Activated naive CD8-positive, alpha-beta T cell treated with anti-CD3 and anti-CD28 coated beads for 36 hours (primary cell): ENCODE data around the gene UGT1A9. TPM values are rescaled to one million over a fixed set of nuclear protein-coding genes. Genes with fewer than 3 reads are reported as not detected.

Source experiments
- DNase-seq: peaks from one replicate; pipeline ENCODE4 v3.0.0; 2021
- H3K27ac Mint-ChIP-seq: one replicate; pipeline ENCODE4 v1.8.0; 2022; ENCODE audit warnings: mild to moderate bottlenecking, moderate library complexity, mixed read lengths
- H3K27me3 Mint-ChIP-seq: one replicate; pipeline ENCODE4 v1.8.0; 2022; ENCODE audit warnings: mild to moderate bottlenecking, mixed read lengths
- H3K36me3 Mint-ChIP-seq: one replicate; pipeline ENCODE4 v1.8.0; 2021; ENCODE audit warnings: mild to moderate bottlenecking, mixed read lengths
- H3K4me1 Mint-ChIP-seq: one replicate; pipeline ENCODE4 v1.8.0; 2021; ENCODE audit warnings: mixed read lengths
- H3K4me3 Mint-ChIP-seq: one replicate; pipeline ENCODE4 v1.8.0; 2022; ENCODE audit warnings: mild to moderate bottlenecking, moderate library complexity, mixed read lengths
- H3K9me3 Mint-ChIP-seq: one replicate; pipeline ENCODE4 v1.8.0; 2022; ENCODE audit warnings: mixed read lengths
- total RNA-seq, 2 experiments: library from RNA; stranded (reverse); gene quantifications; one replicate each; pipeline ENCODE4 v1.2.3, GENCODE V29; 2021

Gene UGT1A9
- total RNA-seq, 2 experiments from 2014 or later: not detected

- Mint-ChIP-seq H3K4me1 (no peaks in the 10 kb centered on the region), H3K9me3 (peaks cover 7% of the 10 kb centered on the region), H3K27ac (no peak overlapping the region), H3K27me3 (peaks cover 21% of the 10 kb centered on the region), H3K4me3 (no peak overlapping the region), H3K36me3 (no peaks in the 10 kb centered on the region)
- no peak for DNase-seq
These were observed 3.0 kb upstream of the UGT1A9 start for GRCh38 chr2:233668605-233669260.

- Mint-ChIP-seq H3K36me3 (no peaks in the 10 kb centered on the region), H3K27ac (no peak overlapping the region), H3K9me3 (peaks cover 6% of the 10 kb centered on the region), H3K4me3 (no peak overlapping the region), H3K27me3 (peaks cover 17% of the 10 kb centered on the region), H3K4me1 (no peaks in the 10 kb centered on the region)
- no peak for DNase-seq
These were observed 1.2 kb downstream of the UGT1A9 start for GRCh38 chr2:233672886-233673285.

GRCh38 chr2:233673896-233674295, 2.2 kb downstream of the UGT1A9 start:
- no peak overlapping the region for H3K27ac Mint-ChIP-seq

GRCh38 chr2:233674314-233674713, 2.6 kb downstream of the UGT1A9 start:
- Mint-ChIP-seq H3K4me3 (no peak overlapping the region), H3K4me1 (no peaks in the 10 kb centered on the region), H3K27me3 (peaks cover 15% of the 10 kb centered on the region), H3K9me3 (no peaks in the 10 kb centered on the region), H3K36me3 (no peaks in the 10 kb centered on the region), H3K27ac (no peak overlapping the region)
- DNase-seq: no peak

More at GRCh38 chr2:233673896-233674295, 2.2 kb downstream of the UGT1A9 start:
- Mint-ChIP-seq H3K4me1 (no peaks in the 10 kb centered on the region), H3K4me3 (no peak overlapping the region), H3K36me3 (no peaks in the 10 kb centered on the region), H3K27me3 (peaks cover 14% of the 10 kb centered on the region), H3K9me3 (no peaks in the 10 kb centered on the region)
- DNase-seq: no peak

GRCh38 chr2:233674995-233675394, 3.3 kb downstream of the UGT1A9 start:
- Mint-ChIP-seq H3K27me3 (peaks cover 22% of the 10 kb centered on the region), H3K4me1 (no peaks in the 10 kb centered on the region), H3K9me3 (no peaks in the 10 kb centered on the region), H3K4me3 (no peak overlapping the region), H3K27ac (no peak overlapping the region), H3K36me3 (no peaks in the 10 kb centered on the region)
- no peak for DNase-seq

- no peaks in the 10 kb centered on the region for H3K9me3 Mint-ChIP-seq
- H3K4me1 Mint-ChIP-seq: no peaks in the 10 kb centered on the region
- H3K4me3 Mint-ChIP-seq: no peak overlapping the region
- H3K36me3 Mint-ChIP-seq: no peaks in the 10 kb centered on the region
- DNase-seq: no peak
- H3K27me3 Mint-ChIP-seq: peaks cover 23% of the 10 kb centered on the region
- no peak overlapping the region for H3K27ac Mint-ChIP-seq
These were observed 4.3 kb downstream of the UGT1A9 start for GRCh38 chr2:233676046-233676445.

- Mint-ChIP-seq H3K27ac (no peak overlapping the region), H3K4me1 (no peaks in the 10 kb centered on the region), H3K9me3 (no peaks in the 10 kb centered on the region), H3K4me3 (no peak overlapping the region), H3K36me3 (no peaks in the 10 kb centered on the region), H3K27me3 (peaks cover 16% of the 10 kb centered on the region)
- no peak for DNase-seq
These were observed 7.5 kb downstream of the UGT1A9 start for GRCh38 chr2:233679196-233679595.

GRCh38 chr2:233680361-233681045, 8.8 kb downstream of the UGT1A9 start:
- Mint-ChIP-seq H3K27ac (no peak overlapping the region), H3K36me3 (no peaks in the 10 kb centered on the region), H3K4me1 (no peaks in the 10 kb centered on the region), H3K27me3 (peaks cover 16% of the 10 kb centered on the region), H3K9me3 (no peaks in the 10 kb centered on the region), H3K4me3 (no peak overlapping the region)
- DNase-seq: no peak

- H3K4me3 Mint-ChIP-seq: no peak within 1 kb of the TSS
These were observed 9.9 kb downstream of the UGT1A9 start, which contains the start of gene UGT1A7 for GRCh38 chr2:233681521-233682099. UGT1A7 (plus strand) TSS chr2:233681901; CDS start chr2:233681938, 37 bp downstream.

GRCh38 chr2:233684640-233685039, 12.9 kb downstream of the UGT1A9 start:
- Mint-ChIP-seq H3K9me3 (no peaks in the 10 kb centered on the region), H3K27ac (no peak overlapping the region), H3K4me1 (peaks cover 2% of the 10 kb centered on the region), H3K27me3 (peaks cover 9% of the 10 kb centered on the region), H3K36me3 (no peaks in the 10 kb centered on the region), H3K4me3 (no peak overlapping the region)
- no peak for DNase-seq

More at GRCh38 chr2:233681521-233682099, 9.9 kb downstream of the UGT1A9 start, which contains the start of gene UGT1A7:
- no peaks in the 10 kb centered on the region for H3K9me3 Mint-ChIP-seq
- H3K36me3 Mint-ChIP-seq: no peaks in the 10 kb centered on the region
- H3K27ac Mint-ChIP-seq: no peak within 1 kb of the TSS
- no peak for DNase-seq
- H3K4me1 Mint-ChIP-seq: no peaks in the 10 kb centered on the region
- peaks cover 12% of the 10 kb centered on the region for H3K27me3 Mint-ChIP-seq

GRCh38 chr2:233686928-233687327, 15.2 kb downstream of the UGT1A9 start:
- Mint-ChIP-seq H3K36me3 (no peaks in the 10 kb centered on the region), H3K4me1 (peaks cover 2% of the 10 kb centered on the region), H3K27me3 (peaks cover 4% of the 10 kb centered on the region), H3K4me3 (no peak overlapping the region), H3K9me3 (no peaks in the 10 kb centered on the region), H3K27ac (no peak overlapping the region)
- no peak for DNase-seq

GRCh38 chr2:233688341-233688740, 16.6 kb downstream of the UGT1A9 start:
- DNase-seq: no peak
- Mint-ChIP-seq H3K9me3 (no peaks in the 10 kb centered on the region), H3K27me3 (peaks cover 4% of the 10 kb centered on the region), H3K4me1 (peaks cover 2% of the 10 kb centered on the region), H3K4me3 (no peak overlapping the region), H3K27ac (no peak overlapping the region), H3K36me3 (no peaks in the 10 kb centered on the region)

GRCh38 chr2:233689031-233689430, 17.3 kb downstream of the UGT1A9 start:
- Mint-ChIP-seq H3K4me3 (no peak overlapping the region), H3K4me1 (peaks cover 2% of the 10 kb centered on the region), H3K9me3 (no peaks in the 10 kb centered on the region), H3K27me3 (peaks cover 4% of the 10 kb centered on the region), H3K36me3 (no peaks in the 10 kb centered on the region), H3K27ac (no peak overlapping the region)
- no peak for DNase-seq

- Mint-ChIP-seq H3K4me3 (no peak overlapping the region), H3K27me3 (peaks cover 4% of the 10 kb centered on the region), H3K4me1 (peaks cover 2% of the 10 kb centered on the region), H3K9me3 (no peaks in the 10 kb centered on the region), H3K36me3 (no peaks in the 10 kb centered on the region), H3K27ac (no peak overlapping the region)
- DNase-seq: no peak
These were observed 17.8 kb downstream of the UGT1A9 start for GRCh38 chr2:233689501-233689900.

- no peaks in the 10 kb centered on the region for H3K9me3 Mint-ChIP-seq
- peaks cover 2% of the 10 kb centered on the region for H3K4me1 Mint-ChIP-seq
- no peaks in the 10 kb centered on the region for H3K36me3 Mint-ChIP-seq
- no peak overlapping the region for H3K27ac Mint-ChIP-seq
- no peak overlapping the region for H3K4me3 Mint-ChIP-seq
- H3K27me3 Mint-ChIP-seq: peaks cover 4% of the 10 kb centered on the region
- DNase-seq: no peak
These were observed 18.7 kb downstream of the UGT1A9 start for GRCh38 chr2:233690444-233690843.
